ENCODE results near the gene BMPR1A. TPM values are rescaled to one million over a fixed set of nuclear protein-coding genes. Genes with fewer than 3 reads are reported as not detected.
A peak's percentile ranks its signal among the peaks of the same experiment; 100 is the strongest.

BMPR1A gene
- total and polyA plus RNA-seq, 2 of the 13 experiments (the other 11 are each of a cell fraction or from before 2014, with no cell fraction given) = 17.8 to 44.2 TPM

DNA sequence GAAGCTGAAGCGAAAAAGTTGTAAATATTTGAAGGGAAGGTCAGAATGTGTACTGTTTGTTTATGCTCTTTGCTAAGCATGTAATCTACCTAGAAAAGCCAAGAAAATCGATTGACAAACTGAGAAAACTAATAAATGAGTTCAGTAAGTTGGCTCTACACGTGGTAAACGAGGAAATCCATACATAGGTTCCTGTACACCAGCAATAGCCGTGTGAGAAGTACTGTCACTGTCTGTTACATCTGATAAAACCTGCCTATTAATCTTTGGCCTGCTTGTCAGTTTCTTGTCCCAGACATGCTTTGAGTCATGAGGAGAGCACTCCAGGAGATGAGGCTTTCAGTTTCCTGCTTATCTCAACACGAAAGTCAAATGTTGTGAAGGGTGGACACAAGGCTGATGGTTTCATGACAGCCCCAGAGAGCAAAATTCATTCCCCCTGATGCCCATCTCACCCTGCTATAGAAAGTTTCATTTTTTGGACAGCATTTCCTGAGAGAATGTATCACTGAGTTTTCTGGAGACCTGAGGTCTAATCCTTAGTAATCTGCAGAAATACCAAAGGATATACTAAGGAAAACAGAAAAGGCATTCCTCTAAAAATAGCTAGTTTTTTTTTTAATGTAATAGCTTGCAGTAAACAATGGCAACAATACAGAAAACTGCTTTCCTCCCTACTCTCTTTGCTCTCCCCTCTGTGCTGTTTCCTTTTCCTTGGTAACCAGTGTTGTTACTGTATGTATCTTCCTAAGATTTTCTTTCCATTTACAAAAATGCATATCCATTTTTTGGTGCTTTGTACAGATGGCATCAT, 18.8 kb downstream of the BMPR1A start (continued):
- no peak for TF ChIP-seq ATF5 (CRISPR knock-in tag; IDR thresholded peaks at IDR 0.05; ENCODE audit: low read depth)
- TF ChIP-seq ETV5 (CRISPR knock-in tag; IDR thresholded peaks at IDR 0.05; ENCODE audit: borderline replicate concordance) = peak; percentile 80; the same call in 1 of the 2 replicates
- no peak for TF ChIP-seq POLR2AphosphoS2 (IDR thresholded peaks at IDR 0.05; ENCODE audit: low read depth, low read length)
- TF ChIP-seq, protein P1, sequence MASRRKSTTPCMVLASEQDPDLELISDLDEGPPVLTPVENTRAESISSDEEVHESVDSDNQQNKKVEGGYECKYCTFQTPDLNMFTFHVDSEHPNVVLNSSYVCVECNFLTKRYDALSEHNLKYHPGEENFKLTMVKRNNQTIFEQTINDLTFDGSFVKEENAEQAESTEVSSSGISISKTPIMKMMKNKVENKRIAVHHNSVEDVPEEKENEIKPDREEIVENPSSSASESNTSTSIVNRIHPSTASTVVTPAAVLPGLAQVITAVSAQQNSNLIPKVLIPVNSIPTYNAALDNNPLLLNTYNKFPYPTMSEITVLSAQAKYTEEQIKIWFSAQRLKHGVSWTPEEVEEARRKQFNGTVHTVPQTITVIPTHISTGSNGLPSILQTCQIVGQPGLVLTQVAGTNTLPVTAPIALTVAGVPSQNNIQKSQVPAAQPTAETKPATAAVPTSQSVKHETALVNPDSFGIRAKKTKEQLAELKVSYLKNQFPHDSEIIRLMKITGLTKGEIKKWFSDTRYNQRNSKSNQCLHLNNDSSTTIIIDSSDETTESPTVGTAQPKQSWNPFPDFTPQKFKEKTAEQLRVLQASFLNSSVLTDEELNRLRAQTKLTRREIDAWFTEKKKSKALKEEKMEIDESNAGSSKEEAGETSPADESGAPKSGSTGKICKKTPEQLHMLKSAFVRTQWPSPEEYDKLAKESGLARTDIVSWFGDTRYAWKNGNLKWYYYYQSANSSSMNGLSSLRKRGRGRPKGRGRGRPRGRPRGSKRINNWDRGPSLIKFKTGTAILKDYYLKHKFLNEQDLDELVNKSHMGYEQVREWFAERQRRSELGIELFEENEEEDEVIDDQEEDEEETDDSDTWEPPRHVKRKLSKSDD (CRISPR knock-in tag; IDR thresholded peaks at IDR 0.05; ENCODE audit: low read depth) = no peak
- no peak for TF ChIP-seq SNRNP70 (IDR thresholded peaks at IDR 0.05; ENCODE audit: low read depth, low read length)
- no peak for TF ChIP-seq ZNF318 (CRISPR knock-in tag; IDR thresholded peaks at IDR 0.05)
- TF ChIP-seq EED (CRISPR knock-in tag; IDR thresholded peaks at IDR 0.05) = no peak
- no peak for TF ChIP-seq ZNF724P (CRISPR knock-in tag; IDR thresholded peaks at IDR 0.05; ENCODE audit: borderline replicate concordance)
- TF ChIP-seq ZNF24 (IDR thresholded peaks at IDR 0.05) = no peak
- TF ChIP-seq ZKSCAN1 (IDR thresholded peaks at IDR 0.05; ENCODE audit: low read length) = no peak
- peak; percentile 85; the same call in 1 of the 2 replicates for TF ChIP-seq MIER3 (CRISPR knock-in tag; IDR thresholded peaks at IDR 0.05; ENCODE audit: borderline replicate concordance)
- TF ChIP-seq TBX3 (IDR thresholded peaks at IDR 0.05; ENCODE audit: borderline replicate concordance) = peak; percentile 85

Data from HepG2 (cell line).